Neuronal stem cell (in vitro differentiated cells): ENCODE results near the gene TNK1.

ENCODE experiments used
- DNase-seq: peaks from one replicate; pipeline ENCODE4 v3.0.0-alpha.2; 2013; ENCODE audit warnings: low spot score
- H2AFZ ChIP-seq: one replicate; pipeline ENCODE4 v1.6.1; 2013; ENCODE audit warnings: mild to moderate bottlenecking, low read length, inconsistent platforms
- H2AK5ac ChIP-seq: 2 replicates; pipeline ENCODE4 v1.6.1; 2013; ENCODE audit warnings: low read depth, mild to moderate bottlenecking, inconsistent platforms, low read length, moderate library complexity, mixed read lengths
- H2BK120ac ChIP-seq: 2 replicates; pipeline ENCODE4 v1.6.1; 2013; ENCODE audit warnings: low read depth, mild to moderate bottlenecking, inconsistent platforms, low read length, moderate library complexity, mixed read lengths
- H2BK12ac ChIP-seq: one replicate; pipeline ENCODE4 v1.6.1; 2013; ENCODE audit warnings: low read length, inconsistent platforms
- H2BK15ac ChIP-seq: 2 replicates; pipeline ENCODE4 v1.6.1; 2013; ENCODE audit warnings: mild to moderate bottlenecking, low read length, inconsistent platforms, mixed read lengths
- H2BK5ac ChIP-seq: one replicate; pipeline ENCODE4 v1.6.1; 2013; ENCODE audit warnings: inconsistent platforms, mild to moderate bottlenecking, low read length, moderate library complexity
- H3K14ac ChIP-seq: one replicate; pipeline ENCODE4 v1.6.1; 2013; ENCODE audit warnings: low read length, inconsistent platforms
- H3K18ac ChIP-seq: 2 replicates; pipeline ENCODE4 v1.6.1; 2013; ENCODE audit warnings: low read length, inconsistent platforms
- H3K23ac ChIP-seq: 2 replicates; pipeline ENCODE4 v1.6.1; 2013; ENCODE audit warnings: low read depth, mild to moderate bottlenecking, mixed read lengths, low read length, inconsistent platforms; ENCODE audit not compliant: poor library complexity
- H3K27ac ChIP-seq: replicated peaks from 3 replicates; pipeline ENCODE4 v1.5.1; 2013; ENCODE audit warnings: low read length, inconsistent platforms
- H3K27me3 ChIP-seq, 3 experiments: 2 replicates each; pipeline ENCODE4 v1.6.1; 2013; ENCODE audit warnings: low read length in 3 of 3, mild to moderate bottlenecking in 2 of 3, inconsistent platforms in 1 of 3, low read depth in 1 of 3, mixed read lengths in 1 of 3, moderate library complexity in 1 of 3; ENCODE audit not compliant: control insufficient read depth in 3 of 3, insufficient read depth in 3 of 3
- H3K36me3 ChIP-seq, 2 donors: replicated peaks in 1 of 2; 2 replicates each; pipeline ENCODE4 v1.6.1; 2013; ENCODE audit warnings: low read length in 2 of 2; ENCODE audit not compliant: control insufficient read depth in 2 of 2, insufficient read depth in 2 of 2
- H3K4ac ChIP-seq: 2 replicates; pipeline ENCODE4 v1.6.1; 2013; ENCODE audit warnings: inconsistent platforms, mild to moderate bottlenecking, low read length, moderate library complexity
- H3K4me1 ChIP-seq, 2 donors: 1 replicate in 1 of 2; 2 replicates in 1 of 2; pipeline ENCODE4 v1.6.1; 2013; ENCODE audit warnings: low read length in 2 of 2, low read depth in 1 of 2; ENCODE audit not compliant: control insufficient read depth in 2 of 2, insufficient read depth in 1 of 2
- H3K4me2 ChIP-seq: one replicate; pipeline ENCODE4 v1.6.1; 2013; ENCODE audit warnings: mild to moderate bottlenecking, low read length, inconsistent platforms; ENCODE audit not compliant: insufficient read depth, poor library complexity, severe bottlenecking
- H3K4me3 ChIP-seq, 2 donors: 2 replicates each; pipeline ENCODE4 v1.5.1; 2013; ENCODE audit warnings: low read length in 2 of 2, mild to moderate bottlenecking in 2 of 2, inconsistent platforms in 1 of 2, moderate library complexity in 1 of 2
- H3K79me1 ChIP-seq: one replicate; pipeline ENCODE4 v1.6.1; 2013; ENCODE audit warnings: low read depth, mild to moderate bottlenecking, inconsistent platforms, low read length, moderate library complexity
- H3K9ac ChIP-seq: one replicate; pipeline ENCODE4 v1.6.1; 2013; ENCODE audit warnings: mild to moderate bottlenecking, low read depth, low read length, inconsistent platforms; ENCODE audit not compliant: poor library complexity
- H3K9me3 ChIP-seq, 2 donors: replicated peaks in 1 of 2; 2 replicates each; pipeline versions ENCODE3 to v1.6.1; 2013; ENCODE audit warnings: low read length in 2 of 2, mild to moderate bottlenecking in 2 of 2, inconsistent platforms in 1 of 2, low read depth in 1 of 2, mixed read lengths in 1 of 2, moderate library complexity in 1 of 2; ENCODE audit not compliant: control insufficient read depth in 2 of 2, insufficient read depth in 1 of 2
- H4K8ac ChIP-seq: one replicate; pipeline ENCODE4 v1.6.1; 2013; ENCODE audit warnings: low read depth, mild to moderate bottlenecking, inconsistent platforms, low read length, moderate library complexity
- H4K91ac ChIP-seq: one replicate; pipeline ENCODE4 v1.6.1; 2013; ENCODE audit warnings: low read length, low read depth, mild to moderate bottlenecking, inconsistent platforms; ENCODE audit not compliant: poor library complexity
- WGBS, 2 donors: extraction: QIAGEN DNeasy Blood & Tissue Kit; methylation state at CpG; one replicate each; pipeline ENCODE4 v1.1.7; 2013; ENCODE audit warnings: missing lambda C conversion rate in 2 of 2, mixed read lengths in 1 of 2; ENCODE audit not compliant: insufficient read length in 2 of 2, insufficient replicate concordance in 1 of 2; ENCODE audit errors: extremely low coverage in 2 of 2; 5-methylcytosine and 5-hydroxymethylcytosine counted together

TNK1 gene

GRCh38 chr17:7348478-7349242, 32.2 kb upstream of the TNK1 start:
- Histone ChIP-seq H3K14ac (no peak overlapping the region), H3K36me3 (no peaks in the 10 kb centered on the region), H3K4me1 (peaks cover 13 to 27% of the 10 kb centered on the region in 2 donors), H2BK12ac (peak overlapping the region; percentile 35), H3K9ac (peak overlapping the region; percentile 7), H4K8ac (no peak overlapping the region), H3K4ac (no peak overlapping the region), H3K18ac (peak overlapping the region; percentile 48), H2BK120ac (no peak overlapping the region), H3K27ac (no peak overlapping the region), H3K79me1 (peaks cover 11% of the 10 kb centered on the region), H3K4me3 (no peak overlapping the region), H4K91ac (no peak overlapping the region), H2BK15ac (no peak overlapping the region), H2AFZ (no peak overlapping the region), H2AK5ac (peak overlapping the region; percentile 49), H3K23ac (no peak overlapping the region), H3K9me3 (no peaks in the 10 kb centered on the region), H2BK5ac (peak overlapping the region; percentile 88), H3K4me2 (no peak overlapping the region), H3K27me3 (peaks cover 0 to 4% (median 0%) of the 10 kb centered on the region in 3 experiments)
- DNase-seq, result no peak
- no CpG with 5 or more reads among the region's 19 CpGs for WGBS, 2 donors

- peak within 1 kb of the TSS; percentile 92 for H3K23ac ChIP-seq
Measured at GRCh38 chr17:7351665-7352502, 29.0 kb upstream of the TNK1 start, which contains the start of gene KCTD11. Gene KCTD11, plus strand, starts transcription at chr17:7352162.

GRCh38 chr17:7352503-7352889, 28.4 kb upstream of the TNK1 start:
- Histone ChIP-seq H3K4me1 (peaks cover 26 to 50% of the 10 kb centered on the region in 2 donors), H3K27me3 (peaks cover 0 to 3% (median 0%) of the 10 kb centered on the region in 3 experiments), H3K23ac (peak overlapping the region; percentile 69), H3K27ac (peak overlapping the region; percentile 98), H4K8ac (peak overlapping the region; percentile 57), H2BK12ac (peak overlapping the region; percentile 87), H3K79me1 (peaks cover 11% of the 10 kb centered on the region), H3K14ac (peak overlapping the region; percentile 78), H2AFZ (peak overlapping the region; percentile 94), H3K4me2 (peak overlapping the region; percentile 84), H2BK120ac (no peak overlapping the region), H3K4ac (peak overlapping the region; percentile 99), H2BK5ac (peak overlapping the region; percentile 98), H2BK15ac (peak overlapping the region; percentile 93), H3K36me3 (no peaks in the 10 kb centered on the region), H3K18ac (peak overlapping the region; percentile 98), H2AK5ac (peak overlapping the region; percentile 100), H3K9me3 (no peaks in the 10 kb centered on the region), H3K9ac (peak overlapping the region; percentile 93), H4K91ac (no peak overlapping the region), H3K4me3 (peak overlapping the region; percentile 77 to 88)
- no CpG with 5 or more reads among the region's 10 CpGs for WGBS, 2 donors
- no peak for DNase-seq

More at GRCh38 chr17:7351665-7352502, 29.0 kb upstream of the TNK1 start, which contains the start of gene KCTD11:
- Histone ChIP-seq H2BK120ac (peak within 1 kb of the TSS; percentile 98), H3K79me1 (peaks cover 11% of the 10 kb centered on the region), H2BK5ac (peak within 1 kb of the TSS; percentile 98), H3K36me3 (no peaks in the 10 kb centered on the region), H3K4me3 (peak within 1 kb of the TSS; percentile 77 to 90), H3K4ac (peak within 1 kb of the TSS; percentile 99), H3K9ac (peak within 1 kb of the TSS; percentile 98), H3K14ac (peak within 1 kb of the TSS; percentile 78), H4K8ac (peak within 1 kb of the TSS; percentile 57), H3K18ac (peak within 1 kb of the TSS; percentile 100), H2BK15ac (peak within 1 kb of the TSS; percentile 97), H4K91ac (peak within 1 kb of the TSS; percentile 100), H3K4me1 (peaks cover 26 to 50% of the 10 kb centered on the region in 2 donors), H3K9me3 (no peaks in the 10 kb centered on the region), H2BK12ac (peak within 1 kb of the TSS; percentile 98), H3K27me3 (peaks cover 0 to 2% (median 0%) of the 10 kb centered on the region in 3 experiments), H2AFZ (peak within 1 kb of the TSS; percentile 94), H3K4me2 (peak within 1 kb of the TSS; percentile 91), H2AK5ac (peak within 1 kb of the TSS; percentile 100), H3K27ac (peak within 1 kb of the TSS; percentile 98)
- DNase-seq, result peak; percentile 92
- no CpG with 5 or more reads among the region's 91 CpGs for WGBS, 2 donors
